Epithelial cell of proximal tubule (primary cell): ENCODE measurements around the gene ADAMTS8. TPM values are rescaled to one million over a fixed set of nuclear protein-coding genes. Genes with fewer than 3 reads are reported as not detected.

Source experiments
- DNase-seq: peaks from one replicate; pipeline ENCODE4 v3.0.0-alpha.2; 2011; ENCODE audit warnings: low read depth
- H3K4me3 ChIP-seq: 2 replicates; pipeline ENCODE4 v1.5.1; 2011; ENCODE audit warnings: low read depth, mild to moderate bottlenecking, low read length
- total RNA-seq: library from RNA; depleted of rRNA; stranded (reverse); fragments of >200 nt; gene quantifications from 2 replicates; pipeline ENCODE4 v1.2.3, GENCODE V29; 2015
- TF ChIP-seq, protein P1 (sequence below): conservative IDR thresholded peaks from 2 replicates; pipeline ENCODE4 v1.5.1; 2012; ENCODE audit warnings: low read depth, mild to moderate bottlenecking, low read length

Gene ADAMTS8
- total RNA-seq, 1 donor from 2014 or later: not detected

GRCh38 chr11:130474637-130475400, 46.4 kb upstream of the ADAMTS8 start:
- H3K4me3 ChIP-seq: no peak overlapping the region
- TF ChIP-seq, protein P1, sequence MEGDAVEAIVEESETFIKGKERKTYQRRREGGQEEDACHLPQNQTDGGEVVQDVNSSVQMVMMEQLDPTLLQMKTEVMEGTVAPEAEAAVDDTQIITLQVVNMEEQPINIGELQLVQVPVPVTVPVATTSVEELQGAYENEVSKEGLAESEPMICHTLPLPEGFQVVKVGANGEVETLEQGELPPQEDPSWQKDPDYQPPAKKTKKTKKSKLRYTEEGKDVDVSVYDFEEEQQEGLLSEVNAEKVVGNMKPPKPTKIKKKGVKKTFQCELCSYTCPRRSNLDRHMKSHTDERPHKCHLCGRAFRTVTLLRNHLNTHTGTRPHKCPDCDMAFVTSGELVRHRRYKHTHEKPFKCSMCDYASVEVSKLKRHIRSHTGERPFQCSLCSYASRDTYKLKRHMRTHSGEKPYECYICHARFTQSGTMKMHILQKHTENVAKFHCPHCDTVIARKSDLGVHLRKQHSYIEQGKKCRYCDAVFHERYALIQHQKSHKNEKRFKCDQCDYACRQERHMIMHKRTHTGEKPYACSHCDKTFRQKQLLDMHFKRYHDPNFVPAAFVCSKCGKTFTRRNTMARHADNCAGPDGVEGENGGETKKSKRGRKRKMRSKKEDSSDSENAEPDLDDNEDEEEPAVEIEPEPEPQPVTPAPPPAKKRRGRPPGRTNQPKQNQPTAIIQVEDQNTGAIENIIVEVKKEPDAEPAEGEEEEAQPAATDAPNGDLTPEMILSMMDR: no peak
- DNase-seq: no peak

GRCh38 chr11:130473795-130474377, 45.5 kb upstream of the ADAMTS8 start:
- TF ChIP-seq, protein P1: no peak
- H3K4me3 ChIP-seq: no peak overlapping the region
- DNase-seq: no peak

- DNase-seq: no peak
- TF ChIP-seq, protein P1: no peak
- H3K4me3 ChIP-seq: no peak overlapping the region
Measured at GRCh38 chr11:130473056-130473794, 44.8 kb upstream of the ADAMTS8 start.

DNA sequence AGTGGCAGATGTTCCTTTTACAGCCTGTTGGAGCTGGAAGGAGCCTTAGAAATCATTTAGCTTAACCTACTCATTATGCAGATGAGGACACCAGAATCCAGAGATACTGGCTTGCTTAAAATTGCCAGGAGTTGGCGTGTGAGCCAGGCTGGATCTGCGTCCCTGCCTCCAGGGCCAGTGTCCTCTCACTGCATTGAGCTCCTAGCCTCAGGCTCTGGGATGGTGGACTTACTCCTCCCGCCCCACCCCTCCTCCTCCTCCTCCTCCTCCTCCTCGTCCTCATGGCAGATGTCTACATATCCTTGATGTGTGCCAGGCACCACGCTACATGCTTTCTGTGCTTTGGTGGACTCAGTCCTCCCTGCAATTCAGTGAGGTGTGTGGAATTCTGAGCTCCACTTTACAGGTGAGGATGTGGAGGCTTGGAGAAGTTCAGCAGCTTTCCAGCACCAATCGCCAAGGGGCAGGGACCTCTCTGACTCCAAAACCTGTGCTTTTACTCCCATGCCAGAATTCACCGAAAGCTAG, 44.1 kb upstream of the ADAMTS8 start:
- no peak for DNase-seq
- TF ChIP-seq, protein P1: no peak
- H3K4me3 ChIP-seq: no peak overlapping the region

GRCh38 chr11:130471731-130472433, 43.5 kb upstream of the ADAMTS8 start:
- TF ChIP-seq, protein P1: no peak
- no peak overlapping the region for H3K4me3 ChIP-seq
- DNase-seq: no peak

DNA sequence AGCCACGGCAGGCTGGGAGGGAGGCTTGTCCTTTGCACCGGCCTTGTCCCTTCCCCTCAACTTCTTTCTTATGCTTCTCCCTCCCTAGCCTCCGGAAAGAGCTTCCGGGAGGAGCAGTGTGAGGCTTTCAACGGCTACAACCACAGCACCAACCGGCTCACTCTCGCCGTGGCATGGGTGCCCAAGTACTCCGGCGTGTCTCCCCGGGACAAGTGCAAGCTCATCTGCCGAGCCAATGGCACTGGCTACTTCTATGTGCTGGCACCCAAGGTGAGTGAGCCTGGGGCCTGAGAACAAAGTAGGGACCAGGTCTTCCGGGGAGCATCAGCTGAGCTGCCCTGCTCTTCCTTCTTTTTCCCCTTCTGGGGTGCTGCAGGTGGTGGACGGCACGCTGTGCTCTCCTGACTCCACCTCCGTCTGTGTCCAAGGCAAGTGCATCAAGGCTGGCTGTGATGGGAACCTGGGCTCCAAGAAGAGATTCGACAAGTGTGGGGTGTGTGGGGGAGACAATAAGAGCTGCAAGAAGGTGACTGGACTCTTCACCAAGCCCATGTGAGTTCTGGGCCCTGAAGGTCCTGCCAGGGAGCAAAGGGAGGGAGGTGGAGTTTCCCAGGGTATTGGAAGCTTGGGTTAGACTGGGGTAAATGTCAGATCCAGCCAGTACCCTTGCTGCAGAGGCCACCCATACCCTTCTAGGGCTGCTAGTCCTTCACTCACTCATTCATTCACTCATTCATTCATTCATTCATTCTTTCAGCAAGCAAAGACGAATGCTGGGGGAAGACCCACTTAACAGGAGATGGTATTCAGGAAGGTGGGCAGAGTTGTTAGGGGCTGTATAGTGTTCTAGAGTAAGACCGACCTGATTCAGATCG, 42.7 kb upstream of the ADAMTS8 start:
- DNase-seq: no peak
- TF ChIP-seq, protein P1: no peak
- H3K4me3 ChIP-seq: no peak overlapping the region
